NCI-H1105 (cell line): ENCODE results near the gene CCR7.

ENCODE experiments used
- DNase-seq: peaks from one replicate; lab custom pipeline; 2025; lab: John Stamatoyannopoulos, UW

CCR7 gene, protein sequence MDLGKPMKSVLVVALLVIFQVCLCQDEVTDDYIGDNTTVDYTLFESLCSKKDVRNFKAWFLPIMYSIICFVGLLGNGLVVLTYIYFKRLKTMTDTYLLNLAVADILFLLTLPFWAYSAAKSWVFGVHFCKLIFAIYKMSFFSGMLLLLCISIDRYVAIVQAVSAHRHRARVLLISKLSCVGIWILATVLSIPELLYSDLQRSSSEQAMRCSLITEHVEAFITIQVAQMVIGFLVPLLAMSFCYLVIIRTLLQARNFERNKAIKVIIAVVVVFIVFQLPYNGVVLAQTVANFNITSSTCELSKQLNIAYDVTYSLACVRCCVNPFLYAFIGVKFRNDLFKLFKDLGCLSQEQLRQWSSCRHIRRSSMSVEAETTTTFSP

DNA sequence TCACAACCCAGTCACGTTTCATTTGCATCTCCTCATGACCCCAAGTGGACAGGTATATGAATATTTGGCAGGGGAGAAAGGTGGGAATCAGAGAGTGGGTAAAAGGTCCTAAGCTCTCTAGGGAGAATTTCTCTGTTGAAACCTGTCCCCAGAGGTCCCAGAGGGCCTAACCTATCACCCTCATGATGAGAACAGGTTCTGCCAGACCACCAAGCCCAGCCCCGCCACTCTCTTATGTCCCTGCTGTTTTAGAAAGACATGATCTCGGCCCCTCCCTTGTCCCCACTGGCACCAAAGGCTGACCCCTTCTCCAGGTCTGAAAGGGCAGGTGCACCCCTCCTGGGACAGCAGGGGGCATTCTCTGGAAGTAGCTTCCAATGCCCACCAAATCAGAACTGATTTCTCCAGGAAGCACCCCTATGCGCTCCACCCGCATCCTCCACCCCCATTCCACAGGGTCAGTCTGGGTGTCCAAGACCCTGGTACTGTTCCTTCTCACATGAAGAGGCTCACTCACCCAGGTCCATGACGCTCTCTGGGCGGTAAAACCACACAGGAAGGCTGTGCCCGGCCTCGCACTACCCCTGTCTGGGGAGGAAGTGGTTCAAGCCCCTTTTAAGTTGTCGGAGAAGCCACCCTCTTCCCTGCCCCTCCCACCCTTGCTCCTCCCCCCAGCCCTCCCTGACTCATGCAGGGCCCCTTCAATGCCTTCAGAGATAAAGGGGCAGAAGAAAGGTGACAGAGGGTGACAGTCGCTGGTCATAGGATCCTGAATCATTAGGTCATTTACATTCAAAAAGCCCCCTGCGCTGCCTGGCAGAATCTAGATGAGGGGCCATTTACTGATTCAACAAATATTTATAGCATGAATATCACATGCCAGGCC is at the start of gene CCR7:
CCR7 (minus strand) TSS at position 590 of the 886 bp plus-strand sequence; CDS start at position 527, 63 bp downstream.
- DNase-seq, result no peak

GRCh38 chr17:40614431-40615067 is 49.3 kb upstream of the CCR7 start:
- DNase-seq, result no peak

DNA sequence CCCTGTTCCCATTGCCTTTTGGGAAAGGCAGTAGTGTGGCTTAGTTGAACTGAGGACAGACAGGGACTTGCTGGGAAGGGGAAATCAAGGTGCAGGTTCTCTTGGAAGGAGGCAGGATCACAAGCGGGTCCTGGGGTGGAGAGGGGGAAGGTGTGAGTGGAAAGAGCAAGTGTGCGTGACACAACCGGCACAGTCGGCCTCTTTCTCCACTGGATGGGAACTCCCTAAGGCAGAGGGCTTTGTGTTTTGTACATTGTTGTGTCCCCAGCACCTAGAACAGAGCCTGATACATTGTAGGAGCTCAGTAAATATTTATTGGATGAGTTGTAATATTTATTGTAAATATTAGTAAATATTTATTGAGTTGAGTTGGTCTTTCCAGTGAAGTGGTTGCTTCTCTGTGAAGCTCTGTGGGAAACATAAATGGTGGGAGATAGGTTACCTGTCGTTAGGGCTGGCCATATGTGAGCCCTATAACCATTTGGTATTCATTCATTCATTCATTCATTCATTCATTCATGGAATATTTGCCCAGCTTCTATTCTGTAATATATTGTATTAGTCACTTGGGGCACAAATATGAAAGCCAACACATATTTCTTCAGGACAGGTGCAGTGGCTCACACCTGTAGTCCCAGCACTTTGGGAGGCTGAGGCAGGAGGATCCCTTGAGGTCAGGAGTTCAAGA is 48.3 kb upstream of the CCR7 start:
- DNase-seq, result no peak

DNA sequence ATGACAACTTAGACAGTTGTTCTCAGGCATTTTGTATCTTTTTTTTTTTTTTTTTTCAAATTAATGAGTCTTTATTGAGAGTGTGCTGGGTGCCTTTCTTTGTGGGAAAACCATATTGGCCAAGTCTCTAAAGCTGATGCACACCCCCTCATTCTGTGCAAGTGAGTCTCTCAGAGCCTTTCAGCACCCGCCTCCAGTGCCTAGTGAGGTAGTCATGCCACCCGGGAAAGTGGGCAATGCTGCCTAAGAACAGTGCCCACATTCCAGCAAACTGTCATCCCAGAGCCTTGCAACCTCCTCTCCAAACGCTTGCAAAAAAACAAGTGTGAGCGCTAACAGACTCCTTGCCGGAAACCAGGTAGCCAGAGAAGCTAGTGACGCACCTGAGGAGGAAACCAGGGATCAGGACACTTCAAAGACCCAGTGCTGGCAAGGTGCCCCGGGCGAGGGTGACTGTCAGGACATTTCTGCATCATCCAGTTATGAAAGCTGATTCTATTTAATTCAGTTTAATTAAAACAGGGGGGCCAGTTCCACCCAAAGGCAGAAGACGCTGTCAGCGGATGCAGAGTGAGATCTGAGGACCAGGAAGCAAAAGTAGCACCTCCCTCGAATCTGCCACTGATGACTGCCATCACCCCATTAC is 47.5 kb upstream of the CCR7 start:
- no peak for DNase-seq

DNA sequence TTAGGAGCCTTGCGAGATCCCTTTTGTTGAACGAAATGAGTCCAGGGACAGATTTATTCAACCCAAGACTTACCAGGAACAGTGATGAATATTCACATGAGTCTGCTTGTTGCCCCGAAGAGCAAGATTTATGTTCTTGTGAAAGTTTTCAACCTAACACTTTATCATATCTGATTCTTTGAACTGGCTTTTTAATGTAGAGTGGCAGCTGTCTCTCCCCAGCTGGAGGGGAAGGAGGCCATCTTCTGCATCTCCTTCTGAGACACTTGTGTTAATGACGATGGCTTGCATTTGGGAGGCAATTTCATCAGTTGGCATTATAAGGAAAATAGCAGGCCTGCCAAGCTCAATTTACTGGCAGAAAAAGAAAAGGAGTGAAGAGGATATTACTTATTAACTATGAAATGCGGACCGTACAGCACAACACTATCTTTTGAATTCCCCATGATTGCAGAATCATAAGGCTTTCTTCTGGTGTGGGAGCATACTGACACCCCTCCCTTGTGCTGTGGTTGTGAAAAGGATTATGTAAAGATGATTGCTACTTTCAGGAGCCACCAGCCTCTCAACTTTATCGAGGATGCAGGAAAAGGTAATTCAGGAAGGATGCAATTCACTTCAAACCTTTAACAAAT is 46.7 kb upstream of the CCR7 start:
- DNase-seq, result no peak

DNA sequence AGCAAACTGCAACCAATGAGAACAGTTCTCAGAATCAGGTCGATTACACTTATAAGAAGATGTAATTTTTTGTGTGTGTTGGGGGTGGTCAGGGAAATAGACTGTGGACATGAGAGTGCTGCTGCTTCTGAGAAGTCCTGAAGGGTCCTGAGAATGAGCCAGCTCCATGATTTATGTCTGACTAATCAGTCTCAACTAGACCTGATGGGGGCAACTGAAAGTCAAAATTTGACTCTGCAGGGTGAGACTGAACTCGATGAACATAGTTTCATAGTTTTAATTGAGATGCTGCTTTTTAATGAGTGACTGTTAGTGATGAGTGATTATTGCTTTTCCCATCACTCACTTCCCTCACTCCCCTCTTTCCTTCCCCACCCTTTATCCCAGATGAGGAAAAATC is 45.1 kb upstream of the CCR7 start:
- no peak for DNase-seq

GRCh38 chr17:40608061-40608581 is 42.8 kb upstream of the CCR7 start:
- no peak for DNase-seq

DNA sequence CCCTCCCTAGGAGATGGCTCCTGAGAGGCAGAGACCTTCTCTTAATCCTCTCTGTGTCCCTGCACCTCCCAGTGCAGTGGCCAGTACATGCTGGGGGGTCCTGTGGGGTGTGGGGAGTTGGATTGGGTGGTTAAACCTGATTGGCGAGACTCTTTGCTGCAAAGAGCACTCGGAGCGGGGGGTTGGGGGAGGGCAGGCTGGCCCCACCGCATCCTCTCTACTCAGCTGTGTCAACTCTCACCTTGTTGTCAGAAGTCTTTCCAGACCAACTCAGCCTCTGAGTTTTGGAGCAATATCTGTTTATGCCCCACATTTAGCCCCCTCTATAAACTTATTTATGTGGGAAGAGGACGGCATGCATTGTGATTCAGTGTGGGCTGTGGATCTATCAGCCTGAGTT is 42.4 kb upstream of the CCR7 start:
- DNase-seq, result no peak

DNA sequence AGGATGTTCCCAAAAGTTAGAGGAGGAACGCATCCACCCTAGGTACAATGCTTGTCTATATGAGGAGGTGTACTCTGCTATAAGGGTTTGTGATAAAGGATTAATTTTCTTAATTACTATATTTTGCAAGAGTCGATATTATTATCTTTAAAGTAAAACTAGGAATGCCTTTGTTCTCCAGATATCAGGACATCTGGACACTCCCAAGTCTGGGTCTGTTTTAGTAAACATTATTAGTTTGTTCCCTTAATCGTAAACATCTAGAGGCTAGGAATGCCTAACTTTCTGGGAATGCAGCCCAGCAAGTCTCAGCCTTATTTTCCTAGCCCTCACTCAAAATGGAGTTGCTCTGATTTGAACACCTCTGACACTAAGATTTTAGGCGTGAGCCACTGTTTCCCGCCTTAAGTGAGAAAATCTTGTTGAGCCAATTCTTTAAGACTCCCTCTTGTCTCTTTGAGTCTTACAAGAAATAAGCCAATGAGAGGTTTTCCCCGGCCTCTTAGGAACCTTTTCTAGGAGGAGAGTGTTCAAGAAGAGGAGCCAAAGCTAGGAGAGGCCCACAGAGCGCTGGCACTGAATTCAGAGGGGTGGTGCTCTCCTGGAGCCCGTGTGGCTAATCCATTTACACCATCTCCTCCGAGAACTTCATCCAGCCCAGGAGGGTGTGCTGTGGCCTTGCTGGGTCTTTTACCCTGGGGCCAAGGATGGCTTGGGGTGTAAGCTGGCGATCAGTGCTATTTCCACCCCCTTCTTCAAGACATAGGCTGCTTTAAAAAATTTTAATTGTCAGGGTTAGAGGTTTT is 41.5 kb upstream of the CCR7 start:
- no peak for DNase-seq

- DNase-seq, result no peak
These were observed 40.0 kb upstream of the CCR7 start for GRCh38 chr17:40605306-40605705.

- DNase-seq, result no peak
These were observed 39.2 kb upstream of the CCR7 start for GRCh38 chr17:40604327-40605080.

DNA sequence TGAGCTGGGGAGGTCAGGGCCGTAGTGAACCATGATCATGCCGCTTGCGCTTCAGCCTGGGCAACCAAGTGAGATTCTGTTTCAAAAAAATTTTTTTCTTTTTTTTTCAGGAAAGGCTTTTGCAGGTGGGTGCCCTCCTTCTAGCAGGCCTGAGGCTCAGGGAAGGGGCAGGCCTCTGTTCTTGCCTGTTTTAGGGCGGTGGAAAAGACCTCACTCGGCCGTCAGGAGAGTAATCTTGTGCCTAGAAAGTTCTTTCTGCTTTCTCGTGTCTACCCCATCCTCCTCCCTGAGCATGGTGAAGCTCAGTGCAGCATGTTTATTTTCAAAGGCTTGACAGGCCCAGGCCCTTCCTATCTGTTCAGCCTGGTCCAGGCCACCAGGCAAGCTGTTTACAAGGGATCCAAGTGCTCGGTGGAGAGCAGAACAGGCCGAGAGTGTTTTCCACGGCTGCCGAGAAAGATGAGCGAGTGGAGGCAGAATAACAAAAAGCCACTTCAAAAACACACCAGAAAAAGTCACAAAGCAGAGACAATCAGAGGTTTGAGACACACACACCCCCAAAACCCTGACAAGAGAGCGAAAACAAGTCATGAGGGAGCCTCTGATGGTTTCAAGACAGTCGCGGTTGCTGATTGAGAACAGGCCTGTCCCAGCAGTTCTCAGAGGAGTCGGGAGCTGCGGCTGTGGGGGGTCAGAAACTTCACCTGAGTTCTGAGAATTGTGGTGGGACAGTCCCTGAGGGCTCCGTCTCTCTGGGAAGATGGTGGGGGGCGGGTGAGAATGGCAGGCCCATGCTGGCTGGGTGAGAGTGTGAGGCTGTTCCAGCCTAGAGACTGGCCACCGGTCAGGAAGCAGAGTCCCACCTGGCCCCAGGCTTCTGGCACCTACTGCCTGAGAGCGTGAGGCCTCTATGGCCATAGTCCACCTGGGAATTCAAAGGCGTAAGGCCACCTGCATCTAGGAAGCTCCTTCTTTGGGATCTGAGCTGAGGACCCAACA is 37.5 kb upstream of the CCR7 start:
- no peak for DNase-seq

DNA sequence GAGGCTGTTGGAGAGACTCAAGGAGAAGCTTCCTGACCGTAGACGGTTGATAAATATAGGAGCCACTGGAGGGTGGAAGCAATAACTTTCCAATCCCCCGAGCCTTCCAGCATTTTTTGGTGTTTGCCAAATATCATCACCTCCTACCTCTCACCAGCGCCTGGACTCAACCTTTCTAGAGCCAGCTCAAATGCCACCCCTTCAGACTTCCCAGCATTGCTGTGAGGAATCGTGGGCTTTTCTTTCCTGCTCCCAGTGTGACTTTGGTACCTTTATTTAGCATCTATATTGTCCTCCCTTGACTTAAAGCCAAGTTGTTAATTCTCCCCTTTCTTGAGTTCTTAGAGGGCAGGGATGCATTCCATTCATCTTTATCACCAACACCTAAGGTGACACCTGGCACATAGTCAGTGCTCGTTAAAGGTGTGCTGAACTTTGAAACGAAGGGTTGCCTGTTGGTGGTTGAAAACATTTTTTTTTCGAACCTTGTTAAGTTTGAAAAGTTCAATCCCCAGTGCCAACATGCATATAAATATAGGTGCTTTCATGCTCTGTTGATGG is 35.3 kb upstream of the CCR7 start:
- DNase-seq, result no peak

- no peak for DNase-seq
These were observed 34.1 kb upstream of the CCR7 start for GRCh38 chr17:40599468-40599763.

DNA sequence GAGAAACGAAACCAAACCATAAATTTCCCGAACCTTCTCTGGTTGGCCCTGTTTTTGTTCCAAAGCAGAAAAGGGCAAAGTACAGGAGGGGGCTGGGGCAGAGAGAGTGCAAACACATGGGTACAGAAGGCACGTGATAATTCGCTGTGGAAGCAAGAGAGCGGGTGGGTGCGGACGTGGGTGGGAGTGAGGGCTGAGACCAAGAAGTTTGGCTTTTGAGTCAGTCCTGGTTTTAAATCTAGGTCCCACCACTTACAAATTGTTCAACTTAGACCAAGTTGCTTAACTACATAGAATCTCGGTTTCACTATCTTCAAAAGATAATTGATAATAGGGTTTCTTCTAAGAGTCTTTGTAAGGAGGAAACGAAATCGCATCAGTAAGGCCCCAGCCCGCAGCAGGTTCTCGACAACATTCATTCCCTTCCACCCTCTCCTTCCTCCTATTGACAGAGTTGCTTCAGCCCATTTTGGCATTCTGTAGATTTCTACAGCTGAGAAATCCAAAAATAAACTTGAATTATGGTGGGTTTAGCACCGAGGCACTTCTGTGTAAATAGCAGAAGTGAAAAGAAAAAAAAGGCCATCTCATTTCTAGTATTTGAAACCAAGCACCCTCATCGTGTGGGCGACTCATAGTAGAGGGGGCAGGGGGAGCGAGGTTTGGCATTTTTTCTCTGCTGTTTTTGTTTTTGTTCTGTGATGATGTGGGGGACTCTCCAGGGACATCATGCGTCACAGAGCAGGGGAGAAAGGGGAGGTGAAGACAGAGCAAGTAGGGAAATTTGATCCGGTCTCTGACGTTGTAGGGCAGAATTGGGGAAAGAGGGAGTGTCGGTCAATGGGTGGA is 33.6 kb upstream of the CCR7 start:
- DNase-seq, result no peak

- no peak for DNase-seq
These were observed 33.0 kb upstream of the CCR7 start for GRCh38 chr17:40598301-40598618.
